ENCODE results near the gene TNPO2. TPM values are rescaled to one million over a fixed set of nuclear protein-coding genes. Genes with fewer than 3 reads are reported as not detected.
A peak's percentile ranks its signal among the peaks of the same experiment; 100 is the strongest.
"Not testable (repeated sequence)": the region's sequence is repeated elsewhere in the genome, so short reads cannot be mapped to it uniquely, and the experiment has no call there.

The TNPO2 gene
- total RNA-seq, 1 donor from 2014 or later: 85.7 TPM

DNA sequence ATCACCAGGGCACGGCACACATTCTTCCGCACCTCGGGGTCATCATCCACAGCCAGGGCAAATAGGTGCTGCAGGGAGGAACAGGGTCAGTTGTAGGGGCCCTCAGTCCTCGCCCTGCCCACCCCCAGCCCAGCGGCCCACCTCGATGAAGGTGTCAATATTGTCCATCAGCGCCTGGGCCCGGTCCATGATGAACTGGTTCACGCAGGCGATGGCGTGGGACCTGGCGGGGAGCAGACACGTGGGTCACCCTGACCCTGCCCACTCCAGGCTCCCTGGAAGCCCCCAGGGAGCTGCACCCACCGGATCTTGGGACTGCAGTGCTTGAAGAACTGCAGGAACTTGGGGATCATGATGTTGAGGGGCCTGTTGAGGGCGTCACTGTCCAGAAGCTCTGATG is 8.6 kb downstream of the TNPO2 start:
- TF ChIP-seq CTCF (IDR thresholded peaks at IDR 0.05) (no peak), POLR2A (IDR thresholded peaks at IDR 0.05) (no peak), POLR2AphosphoS5 (IDR thresholded peaks at IDR 0.05; ENCODE audit: insufficient read depth in 1 of 2, low read depth in 1 of 2) (no peak)
- no peak for DNase-seq (ENCODE audit: extremely low spot score in 2 of 2)
- intact Hi-C loops (cut with DNase I): no loop called here
- H3K4me1 ChIP-seq: peaks cover 19% of the 10 kb centered on the region
- H3K36me3 ChIP-seq: peaks cover 0 to 74% of the 10 kb centered on the region in 2 donors
- H3K27ac ChIP-seq: no peak overlapping the region
- H3K4me3 ChIP-seq: no peak overlapping the region
- H3K27me3 ChIP-seq: no peaks in the 10 kb centered on the region
- H3K9me3 ChIP-seq: no peaks in the 10 kb centered on the region

DNA sequence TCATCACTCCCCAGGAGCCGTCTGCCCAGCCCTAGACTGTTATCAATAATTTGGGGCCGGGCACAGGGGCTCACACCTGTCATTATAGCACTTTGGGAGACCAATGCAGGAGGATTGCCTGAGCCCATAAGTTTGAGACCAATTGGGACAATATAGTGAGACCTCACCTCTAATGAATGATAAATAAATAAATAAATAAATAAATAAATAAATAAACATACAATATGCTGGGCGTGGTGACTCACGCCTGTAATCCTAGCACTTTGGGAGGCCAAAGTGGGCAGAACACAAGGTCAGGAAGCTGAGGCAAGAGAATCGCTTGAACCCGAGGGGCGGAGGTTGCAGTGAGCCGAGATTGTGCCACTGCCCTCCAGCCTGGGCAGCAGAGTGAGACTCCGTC is 10.4 kb downstream of the TNPO2 start:
- H3K4me3 ChIP-seq; DNase-seq (ENCODE audit: extremely low spot score in 2 of 2); H3K4me1 ChIP-seq; H3K27me3 ChIP-seq; intact Hi-C loops (cut with DNase I); H3K9me3 ChIP-seq; H3K27ac ChIP-seq: not testable (repeated sequence)
- peaks cover 0 to 82% of the 10 kb centered on the region in 2 donors for H3K36me3 ChIP-seq

DNA sequence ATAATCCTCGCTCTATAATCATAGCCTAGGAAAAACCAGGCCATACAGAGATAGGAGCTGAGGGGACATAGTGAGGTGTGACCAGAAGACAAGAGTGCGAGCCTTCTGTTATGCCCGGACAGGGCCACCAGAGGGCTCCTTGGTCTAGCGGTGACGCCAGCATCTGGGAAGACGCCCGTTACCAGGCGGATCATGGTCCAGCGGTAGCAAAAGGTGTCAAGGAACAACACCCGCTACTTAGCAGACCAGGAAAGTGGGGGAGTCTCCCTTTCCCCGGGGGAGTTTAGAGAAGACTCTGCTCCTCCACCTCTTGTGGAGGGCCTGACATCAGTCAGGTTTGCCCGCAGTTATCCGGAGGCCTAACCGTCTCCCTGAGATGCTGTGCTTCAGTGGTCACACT is 11.7 kb downstream of the TNPO2 start:
- H3K4me3 ChIP-seq; intact Hi-C loops (cut with DNase I); H3K9me3 ChIP-seq; H3K4me1 ChIP-seq; H3K27me3 ChIP-seq; DNase-seq (ENCODE audit: extremely low spot score in 2 of 2); H3K27ac ChIP-seq: not testable (repeated sequence)
- peaks cover 0 to 81% of the 10 kb centered on the region in 2 donors for H3K36me3 ChIP-seq
- TF ChIP-seq CTCF (IDR thresholded peaks at IDR 0.05): peak in 1 of 3 experiments; percentile 32

DNA sequence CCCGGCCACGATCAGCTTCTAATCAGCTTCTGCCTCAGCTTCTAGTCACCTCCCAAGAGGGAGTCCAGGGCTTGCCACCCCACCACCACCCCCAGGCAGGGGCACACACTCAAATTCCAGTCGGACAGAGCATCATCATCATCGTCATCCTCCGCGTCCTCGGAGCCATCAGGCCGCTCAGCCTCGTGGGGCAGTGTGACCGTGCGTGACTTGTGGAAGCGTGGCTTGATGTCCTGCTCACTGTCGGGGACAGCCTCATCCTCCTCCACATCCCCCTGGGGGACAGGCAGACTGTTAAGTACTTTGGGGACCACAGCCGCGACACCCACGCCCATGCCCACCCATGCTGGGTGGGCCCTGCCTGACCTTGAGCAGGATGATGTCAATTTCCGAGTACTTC is 12.5 kb downstream of the TNPO2 start:
- Histone ChIP-seq H3K27ac (no peak overlapping the region), H3K4me1 (peaks cover 4% of the 10 kb centered on the region), H3K36me3 (peaks cover 0 to 84% of the 10 kb centered on the region in 2 donors), H3K9me3 (no peaks in the 10 kb centered on the region), H3K4me3 (no peak overlapping the region), H3K27me3 (no peaks in the 10 kb centered on the region)
- intact Hi-C loops (cut with DNase I): no loop called here
- no peak for TF ChIP-seq POLR2A (IDR thresholded peaks at IDR 0.05)
- TF ChIP-seq POLR2AphosphoS5 (IDR thresholded peaks at IDR 0.05; ENCODE audit: insufficient read depth in 1 of 2, low read depth in 1 of 2): no peak
- no peak for TF ChIP-seq CTCF (IDR thresholded peaks at IDR 0.05)
- DNase-seq (ENCODE audit: extremely low spot score in 2 of 2): no peak

GRCh38 chr19:12708641-12709040 is 15.1 kb downstream of the TNPO2 start:
- no peak overlapping the region for H3K4me3 ChIP-seq
- H3K36me3 ChIP-seq: peaks cover 2 to 86% of the 10 kb centered on the region in 2 donors
- intact Hi-C loops (cut with DNase I): no loop called here
- H3K27me3 ChIP-seq: no peaks in the 10 kb centered on the region
- no peaks in the 10 kb centered on the region for H3K9me3 ChIP-seq
- DNase-seq (ENCODE audit: extremely low spot score in 2 of 2): no peak
- TF ChIP-seq POLR2AphosphoS5 (IDR thresholded peaks at IDR 0.05; ENCODE audit: insufficient read depth in 1 of 2, low read depth in 1 of 2): no peak
- no peak for TF ChIP-seq CTCF (IDR thresholded peaks at IDR 0.05)
- TF ChIP-seq POLR2A (IDR thresholded peaks at IDR 0.05): no peak
- peaks cover 4% of the 10 kb centered on the region for H3K4me1 ChIP-seq
- no peak overlapping the region for H3K27ac ChIP-seq

DNA sequence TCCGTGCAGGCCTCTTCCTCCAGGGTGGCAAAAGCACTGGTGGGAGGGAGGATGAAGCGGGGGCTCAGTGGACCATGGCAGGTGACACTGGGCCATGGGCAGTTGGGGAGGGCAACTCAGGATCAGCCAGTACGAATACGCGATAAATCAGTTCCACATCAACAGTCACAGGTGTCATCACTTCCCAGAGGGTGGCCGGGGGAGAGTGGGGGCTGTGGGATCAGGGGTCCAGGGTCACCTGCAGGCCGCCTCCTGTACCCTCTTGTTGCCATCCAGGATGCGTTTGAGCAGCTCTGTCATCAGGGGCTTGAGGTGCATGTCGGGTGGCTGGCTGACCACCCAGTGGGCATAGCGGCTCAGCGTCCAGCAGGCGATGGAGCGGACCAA is 17.4 kb downstream of the TNPO2 start:
- H3K27ac ChIP-seq: no peak overlapping the region
- DNase-seq (ENCODE audit: extremely low spot score in 2 of 2): no peak
- no peak overlapping the region for H3K4me3 ChIP-seq
- TF ChIP-seq POLR2A (IDR thresholded peaks at IDR 0.05) (no peak), CTCF (IDR thresholded peaks at IDR 0.05) (no peak), POLR2AphosphoS5 (IDR thresholded peaks at IDR 0.05; ENCODE audit: insufficient read depth in 1 of 2, low read depth in 1 of 2) (no peak)
- H3K36me3 ChIP-seq: peaks cover 2 to 93% of the 10 kb centered on the region in 2 donors
- H3K9me3 ChIP-seq: no peaks in the 10 kb centered on the region
- no peaks in the 10 kb centered on the region for H3K4me1 ChIP-seq
- H3K27me3 ChIP-seq: no peaks in the 10 kb centered on the region
- intact Hi-C loops (cut with DNase I): no loop called here
